GM19025 (cell line): Measurements from ENCODE around the gene RBM18.

Experiments used
- ATAC-seq: cut with Tn5 transposase; IDR thresholded peaks from one replicate; pipeline ENCODE4 v1.9.1; 2021; ENCODE audit warnings: mild to moderate bottlenecking, low read depth, moderate library complexity; ENCODE audit not compliant: unreplicated experiment

Gene RBM18

GRCh38 chr9:122207096-122207495 lies 57.5 kb downstream of the RBM18 start:
- no peak for ATAC-seq

GRCh38 chr9:122206118-122207046 lies 58.3 kb downstream of the RBM18 start:
- ATAC-seq: no peak

- no peak for ATAC-seq
These were observed 59.5 kb downstream of the RBM18 start for GRCh38 chr9:122205176-122205575.

GRCh38 chr9:122204491-122204890 lies 60.1 kb downstream of the RBM18 start:
- ATAC-seq: no peak

GRCh38 chr9:122204055-122204454 lies 60.6 kb downstream of the RBM18 start:
- no peak for ATAC-seq

GRCh38 chr9:122202111-122202510 lies 62.5 kb downstream of the RBM18 start:
- ATAC-seq: no peak

- no peak for ATAC-seq
These were observed 63.0 kb downstream of the RBM18 start for GRCh38 chr9:122201641-122202040.

- no peak for ATAC-seq
These were observed 63.6 kb downstream of the RBM18 start for GRCh38 chr9:122200960-122201595.

- no peak for ATAC-seq
These were observed 66.8 kb downstream of the RBM18 start for GRCh38 chr9:122197882-122198281.

GRCh38 chr9:122197426-122197825 lies 67.2 kb downstream of the RBM18 start:
- no peak for ATAC-seq

GRCh38 chr9:122195875-122196274 lies 68.8 kb downstream of the RBM18 start:
- no peak for ATAC-seq

GRCh38 chr9:122193651-122194050 lies 71.0 kb downstream of the RBM18 start:
- ATAC-seq: no peak

- ATAC-seq: no peak
These were observed 71.6 kb downstream of the RBM18 start for GRCh38 chr9:122192914-122193525.

GRCh38 chr9:122192261-122192875 lies 72.3 kb downstream of the RBM18 start:
- ATAC-seq: no peak

GRCh38 chr9:122191584-122191983 lies 73.1 kb downstream of the RBM18 start:
- no peak for ATAC-seq

GRCh38 chr9:122190597-122191381 lies 73.9 kb downstream of the RBM18 start:
- no peak for ATAC-seq

- no peak for ATAC-seq
These were observed 76.3 kb downstream of the RBM18 start for GRCh38 chr9:122188369-122188768.
